Sigmoid colon (tissue), 7 donors: ENCODE data around the gene ATF4. TPM values are rescaled to one million over a fixed set of nuclear protein-coding genes. Genes with fewer than 3 reads are reported as not detected.

Experiments used
- DNase-seq: peaks from one replicate; pipeline ENCODE4 v3.0.0-alpha.2; 2019
- H3K27ac ChIP-seq, 4 donors: fragments of 200-600 bp; sonication (generic); one replicate each; pipeline ENCODE4 v1.5.1; 2016 to 2019; ENCODE audit warnings: mild to moderate bottlenecking in 1 of 4
- H3K27me3 ChIP-seq, 3 donors: fragments of 200-600 bp; sonication (generic); one replicate each; pipeline ENCODE4 v1.5.1; 2019; ENCODE audit warnings: mild to moderate bottlenecking in 1 of 3
- H3K36me3 ChIP-seq, 4 donors: fragments of 200-600 bp; sonication (generic); one replicate each; pipeline ENCODE4 v1.5.1; 2016 to 2019
- H3K4me1 ChIP-seq, 4 donors: fragments of 200-600 bp; sonication (generic); one replicate each; pipeline ENCODE4 v1.5.1; 2017 to 2019
- H3K4me3 ChIP-seq, 4 donors: fragments of 200-600 bp; sonication (generic); one replicate each; pipeline ENCODE4 v1.5.1; 2017 to 2019; ENCODE audit warnings: mild to moderate bottlenecking in 2 of 4, moderate library complexity in 1 of 4
- H3K9me3 ChIP-seq, 4 donors: fragments of 200-600 bp in 3 of 4; sonication (generic) in 3 of 4; one replicate each; pipeline versions ENCODE4 v1.5.1 to v1.6.1; 2013 to 2019
- CTCF ChIP-seq, 4 experiments: fragments of 450-650 bp in 3 of 4; fragments of 200-600 bp in 1 of 4; IDR thresholded peaks; one replicate each; pipeline ENCODE4 v1.5.1; 2016 to 2019; ENCODE audit warnings: antibody characterized with exemption in 4 of 4, mild to moderate bottlenecking in 3 of 4, moderate library complexity in 2 of 4
- EP300 ChIP-seq, 4 donors: sonication (generic); formaldehyde crosslinking; IDR thresholded peaks; one replicate each; pipeline ENCODE4 v1.6.1; 2017; ENCODE audit warnings: antibody characterized with exemption in 4 of 4
- POLR2A ChIP-seq, 2 donors: fragments of 450-650 bp; IDR thresholded peaks; one replicate each; pipeline ENCODE4 v1.6.1; 2016; ENCODE audit warnings: antibody characterized with exemption in 2 of 2, mild to moderate bottlenecking in 2 of 2, moderate library complexity in 2 of 2
- POLR2AphosphoS5 ChIP-seq, 4 donors: sonication (generic); formaldehyde crosslinking; IDR thresholded peaks; one replicate each; pipeline ENCODE4 v1.6.1; 2017; ENCODE audit warnings: antibody characterized with exemption in 4 of 4
- WGBS, 2 donors: extraction: QIAGEN DNeasy Blood & Tissue Kit; methylation state at CpG; one replicate each; pipeline ENCODE4 v1.1.7; 2013; 5-methylcytosine and 5-hydroxymethylcytosine counted together
- intact Hi-C: fragments of 100-400 bp; cut with DNase I; formaldehyde crosslinking; loops from one replicate; pipeline ENCODE4 v1.15.1; 2023
- polyA plus RNA-seq, 3 donors: library from polyadenylated mRNA; stranded (reverse); fragments of 200-250 nt; gene quantifications; one replicate each; pipeline ENCODE4 v1.2.3, GENCODE V29; 2013
- total RNA-seq, 4 donors: library from RNA; depleted of rRNA; stranded (reverse); fragments of >200 nt; gene quantifications; one replicate each; pipeline ENCODE4 v1.1.0, GENCODE V29; 2016
- donor health status: healthy with polysubstance abuse.
- donor health status: Bipolar disorder and iron deficiency.
- donor health status: healthy.

ATF4 gene
- total and polyA plus RNA-seq, 7 donors: 423 to 651 (median 483) TPM

- DNase-seq: no peak
- H3K27me3 ChIP-seq: no peaks in the 10 kb centered on the region
- peaks cover 3 to 70% (median 62%) of the 10 kb centered on the region in 4 donors for H3K4me1 ChIP-seq
- intact Hi-C loops: loop anchor here (5.0 kb wide), 4 partner anchors 379 to 661 kb away; partner anchors contain the start of genes CBX7 and TNRC6B
- H3K9me3 ChIP-seq: no peaks in the 10 kb centered on the region
- no peak overlapping the region for H3K4me3 ChIP-seq
- WGBS, 2 donors: 27 to 48% methylated on average over 9 of the region's 9 CpGs
- H3K27ac ChIP-seq: peak overlapping the region in 3 of 4 donors; percentile 85 to 99 (median 99)
- TF ChIP-seq CTCF (IDR thresholded peaks at IDR 0.05) (peak in 1 of 4 experiments; percentile 9), EP300 (IDR thresholded peaks at IDR 0.05) (no peak), POLR2A (IDR thresholded peaks at IDR 0.05) (no peak), POLR2AphosphoS5 (IDR thresholded peaks at IDR 0.05) (no peak)
- H3K36me3 ChIP-seq: peaks cover 0 to 14% (median 6%) of the 10 kb centered on the region in 4 donors
These were observed 10.4 kb downstream of the ATF4 start for GRCh38 chr22:39530692-39531331.

GRCh38 chr22:39532215-39533073, 12.1 kb downstream of the ATF4 start, which contains the start of gene RPS19BP1:
RPS19BP1 (minus strand) TSS chr22:39532748; CDS start chr22:39532738, 10 bp downstream.
- TF ChIP-seq POLR2AphosphoS5 (IDR thresholded peaks at IDR 0.05) (peak; percentile 82 to 96 (median 95)), POLR2A (IDR thresholded peaks at IDR 0.05) (peak; percentile 84 to 89), CTCF (IDR thresholded peaks at IDR 0.05) (no peak), EP300 (IDR thresholded peaks at IDR 0.05) (peak in 1 of 4 donors; percentile 76)
- Histone ChIP-seq H3K4me3 (peak within 1 kb of the TSS; percentile 60 to 98 (median 78)), H3K4me1 (peaks cover 3 to 60% (median 57%) of the 10 kb centered on the region in 4 donors), H3K9me3 (no peaks in the 10 kb centered on the region), H3K36me3 (peaks cover 0 to 14% (median 6%) of the 10 kb centered on the region in 4 donors), H3K27ac (peak within 1 kb of the TSS; percentile 85 to 99 (median 88)), H3K27me3 (no peaks in the 10 kb centered on the region)
- DNase-seq: peak; percentile 100
- intact Hi-C loops: loop anchor here (5.0 kb wide), 4 partner anchors 380 to 660 kb away; partner anchors contain the start of genes CBX7 and TNRC6B
- WGBS, 2 donors: 0% methylated on average over 67 of the region's 67 CpGs

GRCh38 chr22:39534092-39534506, 13.7 kb downstream of the ATF4 start:
- intact Hi-C loops: loop anchor here (2.0 to 5.0 kb wide), 6 partner anchors 382 to 813 kb away; partner anchors contain the start of genes ADSL, CBX7 and TNRC6B
- DNase-seq: no peak
- 68 to 82% methylated on average over 12 of the region's 12 CpGs for WGBS, 2 donors
- TF ChIP-seq EP300 (IDR thresholded peaks at IDR 0.05) (no peak), CTCF (IDR thresholded peaks at IDR 0.05) (no peak), POLR2AphosphoS5 (IDR thresholded peaks at IDR 0.05) (no peak)
- H3K36me3 ChIP-seq: peaks cover 0 to 14% (median 6%) of the 10 kb centered on the region in 4 donors
- no peaks in the 10 kb centered on the region for H3K27me3 ChIP-seq
- H3K9me3 ChIP-seq: no peaks in the 10 kb centered on the region
- peak overlapping the region in 1 of 4 donors; percentile 13 for H3K4me3 ChIP-seq
- H3K27ac ChIP-seq: peak overlapping the region in 3 of 4 donors; percentile 41 to 99 (median 48)
- peaks cover 2 to 44% (median 40%) of the 10 kb centered on the region in 4 donors for H3K4me1 ChIP-seq

- H3K4me3 ChIP-seq: peak overlapping the region in 2 of 4 donors; percentile 11 to 13
- intact Hi-C loops: loop anchor here (2.0 to 5.0 kb wide), 6 partner anchors 382 to 812 kb away; partner anchors contain the start of genes ADSL, CBX7 and TNRC6B
- H3K4me1 ChIP-seq: peaks cover 0 to 37% (median 34%) of the 10 kb centered on the region in 4 donors
- peak overlapping the region in 3 of 4 donors; percentile 41 to 99 (median 48) for H3K27ac ChIP-seq
- DNase-seq: peak; percentile 92
- TF ChIP-seq POLR2AphosphoS5 (IDR thresholded peaks at IDR 0.05) (peak in 1 of 4 donors; percentile 20), EP300 (IDR thresholded peaks at IDR 0.05) (no peak), POLR2A (IDR thresholded peaks at IDR 0.05) (no peak), CTCF (IDR thresholded peaks at IDR 0.05) (peak; percentile 85 to 97 (median 92))
- no peaks in the 10 kb centered on the region for H3K9me3 ChIP-seq
- H3K36me3 ChIP-seq: peaks cover 0 to 8% (median 3%) of the 10 kb centered on the region in 4 donors
- WGBS, 2 donors: 4 to 11% methylated on average over 41 of the region's 41 CpGs
- no peaks in the 10 kb centered on the region for H3K27me3 ChIP-seq
These were observed 14.4 kb downstream of the ATF4 start for GRCh38 chr22:39534591-39535356.
